PC-3 (cell line): ENCODE data around the gene ADARB2.

Experiments
- EZH2 ChIP-seq: fragments of 300-600 bp; sonication (generic); IDR thresholded peaks from one replicate; pipeline ENCODE4 v1.6.1; 2017; ENCODE audit warnings: antibody characterized with exemption, mild to moderate bottlenecking, low read length; ENCODE audit not compliant: unreplicated experiment
- EZH2phosphoT487 ChIP-seq: fragments of 300-600 bp; sonication (generic); IDR thresholded peaks from 2 replicates; pipeline ENCODE4 v1.6.1; 2018; ENCODE audit warnings: mild to moderate bottlenecking, antibody characterized with exemption, low read length, borderline replicate concordance
- TF ChIP-seq, protein P1 (sequence below): fragments of 300-600 bp; sonication (generic); conservative IDR thresholded peaks from 2 replicates; pipeline ENCODE4 v1.5.1; 2017; ENCODE audit warnings: antibody characterized with exemption, low read depth, mild to moderate bottlenecking, low read length

DNA sequence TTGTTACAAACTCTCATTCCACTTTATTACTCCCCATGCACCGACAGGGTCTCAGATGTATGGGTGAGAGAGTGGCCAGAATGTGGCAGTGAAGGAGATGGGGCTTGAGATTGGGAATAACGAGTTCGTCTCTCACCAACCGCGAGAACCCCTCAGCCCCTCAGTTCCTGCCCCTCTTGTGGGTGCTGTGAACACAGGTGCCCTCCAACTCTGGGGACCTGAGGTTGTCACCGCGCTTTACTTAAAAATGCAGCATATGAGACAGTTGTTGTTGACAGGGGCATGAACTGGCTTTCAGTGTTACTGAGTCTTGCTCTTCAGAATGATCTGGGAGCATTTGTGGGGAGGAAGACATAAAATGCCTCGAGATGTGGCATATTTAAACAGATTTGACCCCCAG lies 391.1 kb downstream of the ADARB2 start:
- TF ChIP-seq, protein P1, sequence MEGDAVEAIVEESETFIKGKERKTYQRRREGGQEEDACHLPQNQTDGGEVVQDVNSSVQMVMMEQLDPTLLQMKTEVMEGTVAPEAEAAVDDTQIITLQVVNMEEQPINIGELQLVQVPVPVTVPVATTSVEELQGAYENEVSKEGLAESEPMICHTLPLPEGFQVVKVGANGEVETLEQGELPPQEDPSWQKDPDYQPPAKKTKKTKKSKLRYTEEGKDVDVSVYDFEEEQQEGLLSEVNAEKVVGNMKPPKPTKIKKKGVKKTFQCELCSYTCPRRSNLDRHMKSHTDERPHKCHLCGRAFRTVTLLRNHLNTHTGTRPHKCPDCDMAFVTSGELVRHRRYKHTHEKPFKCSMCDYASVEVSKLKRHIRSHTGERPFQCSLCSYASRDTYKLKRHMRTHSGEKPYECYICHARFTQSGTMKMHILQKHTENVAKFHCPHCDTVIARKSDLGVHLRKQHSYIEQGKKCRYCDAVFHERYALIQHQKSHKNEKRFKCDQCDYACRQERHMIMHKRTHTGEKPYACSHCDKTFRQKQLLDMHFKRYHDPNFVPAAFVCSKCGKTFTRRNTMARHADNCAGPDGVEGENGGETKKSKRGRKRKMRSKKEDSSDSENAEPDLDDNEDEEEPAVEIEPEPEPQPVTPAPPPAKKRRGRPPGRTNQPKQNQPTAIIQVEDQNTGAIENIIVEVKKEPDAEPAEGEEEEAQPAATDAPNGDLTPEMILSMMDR = no peak
- no peak for TF ChIP-seq EZH2
- TF ChIP-seq EZH2phosphoT487 = no peak
